Naive thymus-derived CD8-positive, alpha-beta T cell (primary cell): ENCODE results near the gene TMEM47. TPM values are rescaled to one million over a fixed set of nuclear protein-coding genes. Genes with fewer than 3 reads are reported as not detected.

Source experiments
- ATAC-seq, 2 donors: fragments of 150-1000 bp; cut with Tn5 transposase in 1 of 2; sonication (Bioruptor Pico), chemical (Tn5 transposase) in 1 of 2; 1 replicate in 1 of 2; 2 replicates in 1 of 2; pipeline ENCODE4 v1.10.0; 2021; ENCODE audit warnings: mild to moderate bottlenecking in 2 of 2, moderate library complexity in 2 of 2
- POLR2A ChIA-PET: fragments of 350-600 bp; sonication (Branson Sonifier 250); formaldehyde crosslinking; loops from one replicate; lab custom pipeline; 2021; ENCODE audit warnings: antibody characterized with exemption; lab: Charles Lee
- DNase-seq, 10 donors: peaks; one replicate each; pipeline versions ENCODE4 v3.0.0 to v3.0.0-alpha.2; 2020 to 2022
- H3K27ac Mint-ChIP-seq, 10 donors: one replicate each; pipeline ENCODE4 v1.8.0; 2020 to 2022; ENCODE audit warnings: mild to moderate bottlenecking in 10 of 10, mixed read lengths in 10 of 10, moderate library complexity in 4 of 10, inconsistent platforms in 1 of 10
- H3K27me3 Mint-ChIP-seq, 5 donors: one replicate each; pipeline ENCODE4 v1.8.0; 2021 to 2022; ENCODE audit warnings: mixed read lengths in 5 of 5
- H3K36me3 Mint-ChIP-seq, 3 donors: one replicate each; pipeline ENCODE4 v1.8.0; 2020 to 2022; ENCODE audit warnings: mixed read lengths in 3 of 3, mild to moderate bottlenecking in 2 of 3, inconsistent platforms in 1 of 3
- H3K4me1 Mint-ChIP-seq, 4 donors: one replicate each; pipeline ENCODE4 v1.8.0; 2021 to 2022; ENCODE audit warnings: mixed read lengths in 4 of 4
- H3K4me3 Mint-ChIP-seq, 10 donors: one replicate each; pipeline ENCODE4 v1.8.0; 2020 to 2022; ENCODE audit warnings: mild to moderate bottlenecking in 10 of 10, mixed read lengths in 10 of 10, moderate library complexity in 6 of 10, inconsistent platforms in 1 of 10
- H3K9me3 Mint-ChIP-seq, 9 donors: one replicate each; pipeline ENCODE4 v1.8.0; 2020 to 2022; ENCODE audit warnings: mixed read lengths in 9 of 9, mild to moderate bottlenecking in 3 of 9, inconsistent platforms in 1 of 9, moderate library complexity in 1 of 9
- polyA plus RNA-seq, 3 donors: library from polyadenylated mRNA; unstranded; fragments of 300-500 nt; fragmentation: Illumina TruSeq; gene quantifications; one replicate each; pipeline ENCODE4 v1.2.3, GENCODE V29; 2021
- total RNA-seq, 8 experiments: library from RNA in 2 of 8; stranded (reverse) in 2 of 8; gene quantifications; one replicate each; pipeline ENCODE4 v1.2.3 and lab custom pipeline; 2021 to 2026

Gene TMEM47
- not detected for total RNA-seq
- polyA plus RNA-seq, result not detected
- total RNA-seq (lab: John Stamatoyannopoulos, UW), result 0 to 0.86 (median 0) reads per million in 6 experiments

DNA sequence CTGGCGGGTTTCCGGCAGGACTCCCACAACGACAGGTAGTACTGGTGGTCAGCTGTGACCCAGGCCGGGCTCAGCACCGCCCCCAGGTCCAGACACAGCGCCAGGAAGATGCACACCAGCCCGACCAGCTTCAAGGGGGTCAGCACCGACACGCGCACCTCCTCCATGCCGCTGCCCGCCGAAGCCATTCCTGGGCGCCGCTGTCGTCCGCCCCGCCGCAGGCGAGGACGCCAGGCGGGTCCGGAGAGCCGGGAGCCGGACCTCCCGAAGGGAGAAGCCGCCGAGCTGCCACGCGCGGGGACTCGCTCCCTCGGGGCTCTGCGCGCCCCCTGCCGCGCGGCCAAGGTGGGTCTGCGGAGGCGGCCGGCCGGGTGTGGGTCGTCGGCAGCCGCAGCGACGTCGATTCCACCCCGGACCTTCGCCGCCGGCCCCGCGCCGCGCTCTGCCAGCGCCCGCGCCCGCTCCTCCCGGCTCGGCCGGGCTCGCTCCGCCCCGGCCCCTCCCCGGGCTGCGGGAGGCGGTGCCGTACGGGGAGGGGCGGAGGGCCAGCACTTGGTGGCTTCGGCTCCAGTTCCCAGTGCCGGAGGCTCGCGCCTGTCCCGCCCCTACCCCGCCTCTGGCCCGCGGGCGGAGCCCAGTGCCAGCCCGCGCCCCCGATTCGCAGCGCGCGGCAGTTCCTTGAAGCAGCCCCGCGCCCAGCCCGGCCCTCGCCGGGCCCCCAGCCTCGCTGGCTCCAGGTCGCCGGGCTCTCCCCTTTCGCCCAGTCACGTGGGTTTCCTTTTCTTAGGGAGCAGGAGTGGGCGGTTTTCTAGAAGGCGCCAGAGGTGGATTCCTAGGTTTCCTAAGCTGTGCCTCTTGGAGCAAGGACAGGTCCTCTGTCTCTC is at the start of gene TMEM47:
Gene TMEM47 (minus strand): TSS at position 444 of the 884 bp plus-strand sequence. CDS start 256 bp downstream, at position 188.
- H3K9me3 Mint-ChIP-seq, result peaks cover 0 to 23% (median 3%) of the 10 kb centered on the region in 9 donors
- POLR2A ChIA-PET, result no interaction called here
- H3K27ac Mint-ChIP-seq, result no peak within 1 kb of the TSS
- H3K4me1 Mint-ChIP-seq, result peaks cover 4 to 10% (median 8%) of the 10 kb centered on the region in 4 donors
- no peak for DNase-seq
- ATAC-seq, result no peak
- peaks cover 2 to 23% (median 5%) of the 10 kb centered on the region in 3 donors for H3K36me3 Mint-ChIP-seq
- H3K27me3 Mint-ChIP-seq, result peaks cover 8 to 35% (median 15%) of the 10 kb centered on the region in 5 donors
- peak within 1 kb of the TSS in 7 of 10 donors; percentile 2 to 61 (median 39) for H3K4me3 Mint-ChIP-seq

DNA sequence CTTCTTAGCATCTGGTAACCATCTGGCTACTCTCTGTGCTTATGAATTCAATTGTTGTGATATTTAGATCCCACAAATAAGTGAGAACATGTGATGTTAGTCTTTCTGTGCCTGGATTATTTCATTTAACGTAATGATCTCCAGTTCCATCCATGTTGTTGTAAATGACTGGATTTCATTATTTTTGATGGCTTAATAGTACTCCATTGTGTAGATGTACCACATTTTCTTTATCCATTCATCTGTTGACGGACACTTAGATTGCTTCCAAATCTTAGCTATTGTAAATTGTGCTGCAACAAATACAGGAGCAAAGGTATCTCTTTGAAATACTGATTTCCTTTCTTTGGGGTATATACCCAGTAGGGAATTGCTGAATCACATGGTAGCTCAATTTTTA is 30.0 kb upstream of the TMEM47 start:
- ATAC-seq, result no peak
- Mint-ChIP-seq H3K9me3 (peaks cover 5 to 58% (median 14%) of the 10 kb centered on the region in 9 donors), H3K27me3 (no peaks in the 10 kb centered on the region), H3K36me3 (no peaks in the 10 kb centered on the region), H3K27ac (no peak overlapping the region), H3K4me1 (no peaks in the 10 kb centered on the region), H3K4me3 (no peak overlapping the region)
- DNase-seq, result no peak
- POLR2A ChIA-PET, result no interaction called here

DNA sequence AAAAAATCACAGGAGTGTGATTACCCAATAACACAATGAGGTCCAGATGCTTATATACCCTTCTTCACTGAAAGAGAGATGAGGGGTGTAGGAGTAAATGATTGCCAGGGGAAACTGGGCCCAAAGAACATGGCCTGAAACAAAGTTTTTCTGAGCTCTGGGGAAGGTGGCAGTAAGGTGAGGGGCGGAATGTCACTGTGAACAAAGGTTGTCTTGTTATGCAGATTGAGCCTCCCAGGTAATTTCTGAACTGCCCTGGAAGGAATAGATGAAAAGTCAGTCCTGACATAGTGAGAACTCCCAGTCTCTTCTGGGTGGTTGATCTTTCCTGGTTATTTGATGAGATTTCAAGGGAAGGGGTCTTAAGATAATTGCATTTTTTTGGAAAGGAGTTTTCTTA is 2.5 kb upstream of the TMEM47 start:
- H3K27ac Mint-ChIP-seq, result no peak overlapping the region
- peaks cover 0 to 20% (median 5%) of the 10 kb centered on the region in 9 donors for H3K9me3 Mint-ChIP-seq
- H3K4me1 Mint-ChIP-seq, result peaks cover 4 to 10% (median 8%) of the 10 kb centered on the region in 4 donors
- no peak overlapping the region for H3K4me3 Mint-ChIP-seq
- peaks cover 8 to 30% (median 15%) of the 10 kb centered on the region in 5 donors for H3K27me3 Mint-ChIP-seq
- DNase-seq (no peak), ATAC-seq (no peak)
- H3K36me3 Mint-ChIP-seq, result peaks cover 2 to 23% (median 5%) of the 10 kb centered on the region in 3 donors
- POLR2A ChIA-PET, result no interaction called here

DNA sequence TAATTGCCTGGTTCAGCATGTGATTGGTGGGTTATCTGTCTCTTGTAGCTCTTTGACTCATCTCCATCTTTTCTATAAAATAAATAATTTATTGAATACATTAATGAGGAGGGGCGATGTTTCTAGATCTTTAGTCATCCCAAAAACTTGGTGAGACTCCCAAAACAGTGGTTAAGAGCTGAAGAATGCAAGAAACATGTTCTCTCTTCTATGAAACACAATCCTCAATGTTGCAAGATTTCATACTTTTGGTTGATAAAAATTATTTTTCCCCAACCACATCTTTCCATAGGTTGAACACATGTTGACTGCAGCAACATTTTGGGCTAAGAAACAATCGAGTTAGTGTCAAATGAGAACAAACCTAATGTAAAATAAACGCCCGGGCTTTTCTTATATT is 1.2 kb upstream of the TMEM47 start:
- no peak for DNase-seq
- ATAC-seq, result no peak
- Mint-ChIP-seq H3K4me3 (no peak overlapping the region), H3K9me3 (peaks cover 0 to 23% (median 3%) of the 10 kb centered on the region in 9 donors), H3K27me3 (peaks cover 8 to 35% (median 15%) of the 10 kb centered on the region in 5 donors), H3K27ac (no peak overlapping the region), H3K36me3 (peaks cover 2 to 23% (median 5%) of the 10 kb centered on the region in 3 donors), H3K4me1 (peaks cover 4 to 10% (median 8%) of the 10 kb centered on the region in 4 donors)
- POLR2A ChIA-PET, result no interaction called here

DNA sequence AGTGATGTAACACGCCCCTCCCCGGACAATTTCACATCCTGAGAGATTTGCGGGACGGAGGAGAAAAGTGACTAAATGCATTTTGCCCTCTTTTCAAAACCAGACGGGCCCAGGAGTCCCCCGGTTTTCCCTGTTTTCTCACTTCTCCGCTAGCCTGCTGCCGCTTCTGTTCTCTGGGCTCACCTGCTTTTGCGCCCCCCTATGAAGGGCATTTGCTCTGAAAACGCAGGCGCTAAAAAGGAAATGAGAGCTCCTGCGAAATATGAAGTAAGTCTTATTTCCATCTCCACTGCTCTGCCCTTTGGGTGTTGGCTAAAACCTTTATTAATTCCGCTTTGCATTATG is 613 bp upstream of the TMEM47 start:
- Mint-ChIP-seq H3K4me1 (peaks cover 4 to 10% (median 8%) of the 10 kb centered on the region in 4 donors), H3K36me3 (peaks cover 2 to 23% (median 5%) of the 10 kb centered on the region in 3 donors), H3K9me3 (peaks cover 0 to 23% (median 3%) of the 10 kb centered on the region in 9 donors), H3K27ac (no peak overlapping the region), H3K4me3 (peak overlapping the region in 3 of 10 donors; percentile 2 to 18 (median 5)), H3K27me3 (peaks cover 8 to 35% (median 15%) of the 10 kb centered on the region in 5 donors)
- POLR2A ChIA-PET, result no interaction called here
- DNase-seq (no peak), ATAC-seq (no peak)

DNA sequence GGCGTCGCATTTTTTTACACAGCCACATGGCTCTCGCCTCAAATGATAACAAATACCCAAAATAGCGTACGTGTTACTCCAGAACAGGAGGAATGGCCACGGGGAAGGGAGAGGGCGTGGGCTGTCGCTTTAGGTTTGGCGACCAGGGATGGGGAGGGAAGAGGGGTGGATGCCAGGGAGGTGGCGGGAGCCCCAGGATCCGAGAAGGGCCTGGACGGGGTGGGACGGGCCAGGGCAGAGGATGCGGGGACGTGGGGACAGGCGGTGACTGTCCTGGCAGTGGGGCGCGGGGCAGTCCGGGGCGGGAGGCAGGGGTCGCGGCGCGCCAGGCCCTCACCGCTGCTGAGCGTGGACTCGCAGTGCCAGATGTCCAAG is 631 bp downstream of the TMEM47 start:
- Mint-ChIP-seq H3K4me3 (peak overlapping the region in 2 of 10 donors; percentile 39 to 61), H3K36me3 (peaks cover 2 to 23% (median 5%) of the 10 kb centered on the region in 3 donors), H3K4me1 (peaks cover 4 to 10% (median 8%) of the 10 kb centered on the region in 4 donors), H3K27me3 (peaks cover 8 to 35% (median 15%) of the 10 kb centered on the region in 5 donors), H3K27ac (no peak overlapping the region), H3K9me3 (peaks cover 0 to 19% (median 3%) of the 10 kb centered on the region in 9 donors)
- POLR2A ChIA-PET, result no interaction called here
- DNase-seq (no peak), ATAC-seq (no peak)

DNA sequence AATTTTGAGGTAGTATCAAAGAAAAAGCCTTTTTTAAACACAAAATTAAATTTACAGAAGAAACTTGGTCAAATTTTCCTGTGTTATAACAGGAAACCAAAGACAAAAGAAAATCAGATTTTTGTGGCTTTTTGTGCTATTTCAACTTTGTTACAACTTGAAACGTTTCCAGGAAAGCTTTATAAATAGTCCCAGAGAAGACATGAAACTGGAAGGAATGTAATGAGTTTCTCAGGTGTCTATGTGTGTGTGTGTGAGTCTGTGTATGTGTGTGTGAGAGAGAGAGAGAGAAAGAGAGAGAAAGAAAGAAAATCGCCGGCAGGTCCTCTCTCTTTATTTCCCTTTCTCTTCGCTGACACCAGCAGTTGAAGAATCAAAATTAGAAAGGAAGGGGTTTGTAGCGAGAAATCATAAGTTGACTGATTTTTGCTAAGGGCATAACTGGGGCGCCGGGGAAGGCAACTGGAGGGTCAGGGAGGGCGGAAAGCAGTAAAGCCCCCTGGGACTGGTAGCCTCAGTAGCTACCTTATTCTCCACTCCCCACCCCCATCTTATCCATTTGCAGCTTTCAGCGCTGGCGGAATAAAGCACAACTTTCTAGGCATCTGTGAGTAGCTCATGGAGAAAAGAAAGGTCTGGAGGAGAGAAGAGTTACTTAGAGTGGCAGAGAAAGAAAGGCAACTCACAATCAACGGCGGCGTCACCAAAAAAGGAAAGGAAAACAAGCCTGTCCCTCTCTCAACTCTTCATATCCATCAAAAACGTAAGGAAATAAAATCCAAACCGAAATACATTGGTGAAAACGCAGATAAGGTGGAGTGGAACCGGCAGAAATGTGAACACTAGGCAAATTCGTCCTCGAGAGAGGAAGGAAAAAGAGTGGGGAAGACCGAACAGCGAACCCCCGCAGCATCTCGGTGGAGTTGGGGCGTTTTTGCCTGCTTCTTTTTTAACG is 1.3 kb downstream of the TMEM47 start:
- Mint-ChIP-seq H3K4me3 (peak overlapping the region in 6 of 10 donors; percentile 23 to 61 (median 41)), H3K9me3 (peaks cover 0 to 19% (median 3%) of the 10 kb centered on the region in 9 donors), H3K36me3 (peaks cover 2 to 23% (median 5%) of the 10 kb centered on the region in 3 donors), H3K4me1 (peaks cover 4 to 10% (median 8%) of the 10 kb centered on the region in 4 donors), H3K27me3 (peaks cover 8 to 35% (median 15%) of the 10 kb centered on the region in 5 donors), H3K27ac (no peak overlapping the region)
- DNase-seq (no peak), ATAC-seq (no peak)
- POLR2A ChIA-PET, result no interaction called here

DNA sequence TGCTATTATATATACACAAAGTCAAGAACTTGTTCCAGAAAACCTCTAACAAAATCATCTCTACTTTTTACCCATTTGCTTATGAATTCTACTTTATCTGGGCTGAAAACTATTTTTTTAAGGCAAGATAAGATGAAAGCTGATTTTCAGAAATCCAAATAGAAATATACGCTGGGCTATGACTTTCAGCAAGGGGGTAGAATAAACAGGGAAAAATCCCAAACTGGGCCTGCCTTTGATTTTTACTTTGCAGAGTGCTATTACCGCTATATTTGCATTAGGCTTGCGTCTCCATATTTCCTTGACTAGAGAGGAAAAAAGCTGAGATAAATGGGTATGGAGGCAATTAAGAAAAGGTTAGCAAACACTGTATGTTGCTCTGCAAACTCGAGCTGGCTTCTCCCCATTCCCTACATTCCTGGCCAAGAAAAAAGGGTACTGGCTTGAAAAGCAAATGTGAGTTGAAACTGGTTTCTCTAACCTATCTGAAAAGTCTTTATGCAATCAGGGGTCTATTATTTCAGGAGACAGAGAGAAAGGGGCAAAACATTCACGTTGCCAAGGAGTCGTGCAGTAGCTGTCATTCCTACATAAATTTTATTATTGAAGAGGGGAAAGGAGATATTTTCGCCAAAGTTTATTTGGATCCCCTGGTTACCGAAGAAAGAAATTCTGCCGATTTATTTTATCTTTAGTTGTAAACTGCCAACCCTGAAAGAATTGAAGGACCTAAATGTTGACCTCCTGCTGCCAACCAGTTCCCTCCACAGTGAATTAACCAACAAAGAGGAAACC is 2.2 kb downstream of the TMEM47 start:
- Mint-ChIP-seq H3K4me1 (peaks cover 4 to 10% (median 8%) of the 10 kb centered on the region in 4 donors), H3K27ac (no peak overlapping the region), H3K27me3 (peaks cover 8 to 31% (median 15%) of the 10 kb centered on the region in 5 donors), H3K36me3 (peaks cover 2 to 22% (median 5%) of the 10 kb centered on the region in 3 donors), H3K9me3 (peaks cover 0 to 19% (median 4%) of the 10 kb centered on the region in 9 donors), H3K4me3 (peak overlapping the region in 1 of 10 donors; percentile 61)
- ATAC-seq, result no peak
- POLR2A ChIA-PET, result no interaction called here
- no peak for DNase-seq

DNA sequence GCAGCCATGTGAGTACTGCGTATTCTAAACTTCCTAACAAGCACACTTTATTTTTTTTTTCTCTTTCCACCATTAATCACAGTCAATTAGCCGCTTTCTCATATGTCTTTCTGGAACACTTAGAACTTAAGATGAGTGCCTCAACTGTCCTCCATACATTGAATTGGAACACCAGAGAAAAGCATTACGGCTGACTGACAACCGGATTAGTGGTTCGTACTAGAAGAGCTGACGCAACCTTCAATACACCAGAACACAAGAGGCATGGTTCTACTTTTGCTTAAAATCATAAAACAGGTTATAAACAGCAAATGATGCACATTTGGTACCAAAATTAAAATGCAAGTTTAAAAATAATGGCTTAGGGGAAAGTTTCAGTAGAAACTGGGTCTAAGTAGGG is 3.3 kb downstream of the TMEM47 start:
- Mint-ChIP-seq H3K36me3 (peaks cover 2 to 15% (median 5%) of the 10 kb centered on the region in 3 donors), H3K27ac (no peak overlapping the region), H3K9me3 (peaks cover 0 to 19% (median 4%) of the 10 kb centered on the region in 9 donors), H3K27me3 (peaks cover 8 to 24% (median 15%) of the 10 kb centered on the region in 5 donors), H3K4me1 (peaks cover 4 to 10% (median 8%) of the 10 kb centered on the region in 4 donors), H3K4me3 (no peak overlapping the region)
- ATAC-seq (no peak), DNase-seq (no peak)
- POLR2A ChIA-PET, result no interaction called here

DNA sequence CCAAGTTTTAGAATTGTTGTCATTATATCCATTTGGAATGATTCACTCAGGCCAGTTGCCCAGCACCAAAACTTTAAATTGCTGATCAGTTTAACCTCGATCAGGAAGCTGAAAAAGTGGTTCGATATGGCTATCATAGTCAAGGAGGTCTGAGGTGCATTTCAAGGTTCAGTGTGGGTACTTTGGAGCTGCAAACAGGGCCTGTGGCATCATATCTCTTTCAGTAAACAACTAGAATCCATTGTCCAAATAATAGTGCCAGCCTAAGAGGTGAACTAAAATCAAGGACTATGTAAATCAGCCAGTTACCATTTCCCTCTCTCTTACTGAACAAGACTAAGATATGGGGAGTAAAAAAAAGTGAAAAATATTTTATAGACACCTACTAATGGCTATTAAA is 14.2 kb downstream of the TMEM47 start:
- Mint-ChIP-seq H3K4me3 (no peak overlapping the region), H3K9me3 (no peaks in the 10 kb centered on the region), H3K4me1 (no peaks in the 10 kb centered on the region), H3K27me3 (no peaks in the 10 kb centered on the region), H3K27ac (no peak overlapping the region), H3K36me3 (no peaks in the 10 kb centered on the region)
- no peak for DNase-seq
- POLR2A ChIA-PET, result no interaction called here
- no peak for ATAC-seq

DNA sequence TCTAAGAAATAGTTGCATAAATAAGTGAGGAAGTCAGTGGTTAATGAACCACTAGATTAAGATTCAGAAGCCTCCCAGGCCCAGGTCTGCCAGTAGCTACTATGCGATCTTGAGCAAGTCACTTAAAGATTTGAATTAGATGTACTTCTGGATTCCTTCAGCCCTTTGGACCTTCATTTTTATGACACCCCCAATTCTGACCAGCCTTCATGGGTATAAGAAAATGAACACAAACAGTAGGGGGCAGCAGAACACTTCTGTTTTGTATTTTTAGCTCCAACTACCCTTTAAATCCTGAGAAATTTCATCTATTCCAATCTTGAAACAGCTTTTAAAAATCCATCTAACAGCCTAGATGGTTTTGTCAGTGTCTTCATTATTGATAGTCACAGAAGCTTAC is 19.0 kb downstream of the TMEM47 start:
- POLR2A ChIA-PET, result no interaction called here
- H3K9me3 Mint-ChIP-seq, result no peaks in the 10 kb centered on the region
- H3K27ac Mint-ChIP-seq, result no peak overlapping the region
- ATAC-seq (no peak), DNase-seq (no peak)
- H3K4me1 Mint-ChIP-seq, result no peaks in the 10 kb centered on the region
- H3K36me3 Mint-ChIP-seq, result no peaks in the 10 kb centered on the region
- H3K4me3 Mint-ChIP-seq, result no peak overlapping the region
- H3K27me3 Mint-ChIP-seq, result no peaks in the 10 kb centered on the region

DNA sequence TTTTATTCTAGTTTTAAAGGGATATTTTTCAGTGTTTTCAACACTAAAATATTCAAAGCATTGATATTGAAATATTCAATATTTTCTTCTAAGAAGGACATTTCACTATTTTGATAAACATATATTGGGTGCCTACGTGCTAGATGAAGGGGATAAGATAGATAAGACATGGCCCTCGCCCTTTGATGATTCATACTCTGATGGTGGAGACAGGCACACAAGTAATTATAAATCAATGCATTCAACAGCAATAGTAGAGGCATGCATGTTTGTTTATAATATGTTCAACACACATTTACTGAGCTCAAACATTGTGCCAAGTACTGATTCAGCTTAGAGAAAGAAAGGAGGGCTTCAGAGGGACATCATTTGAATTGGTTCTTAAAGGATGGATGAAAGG is 22.7 kb downstream of the TMEM47 start:
- H3K4me3 Mint-ChIP-seq, result no peak overlapping the region
- H3K36me3 Mint-ChIP-seq, result no peaks in the 10 kb centered on the region
- no peaks in the 10 kb centered on the region for H3K27me3 Mint-ChIP-seq
- no peaks in the 10 kb centered on the region for H3K4me1 Mint-ChIP-seq
- DNase-seq, result no peak
- H3K9me3 Mint-ChIP-seq, result no peaks in the 10 kb centered on the region
- POLR2A ChIA-PET, result no interaction called here
- no peak for ATAC-seq
- no peak overlapping the region for H3K27ac Mint-ChIP-seq
